H1 (cell line): ENCODE measurements around the gene ADCY1. TPM values are rescaled to one million over a fixed set of nuclear protein-coding genes. Genes with fewer than 3 reads are reported as not detected.

ENCODE experiments used
- CBX5 ChIP-seq: fragments of 300-800, 300-1000 bp; sonication (generic); IDR thresholded peaks from 2 replicates; pipeline ENCODE4 v1.7.1; 2016; ENCODE audit warnings: antibody characterized with exemption, low read length, low read depth
- CREB1 ChIP-seq: IDR thresholded peaks from 2 replicates; pipeline ENCODE4 v1.6.1; 2012; ENCODE audit warnings: inconsistent platforms
- GABPA ChIP-seq: IDR thresholded peaks from 2 replicates; pipeline ENCODE4 v1.6.1; 2011; ENCODE audit warnings: mild to moderate bottlenecking, low read length, moderate library complexity, borderline replicate concordance; ENCODE audit not compliant: insufficient read depth
- HDAC6 ChIP-seq: IDR thresholded peaks from one replicate; pipeline ENCODE4 v1.7.1; 2012; ENCODE audit warnings: low read depth, mild to moderate bottlenecking, inconsistent platforms, low read length, moderate library complexity
- RAD21 ChIP-seq, 2 experiments: IDR thresholded peaks in 1 of 2; conservative IDR thresholded peaks in 1 of 2; 2 replicates each; pipeline ENCODE4 v1.6.1; 2011; ENCODE audit warnings: low read depth in 2 of 2, low read length in 2 of 2, improper control_type of control experiment in 1 of 2, inconsistent platforms in 1 of 2, mild to moderate bottlenecking in 1 of 2, moderate library complexity in 1 of 2
- RBBP5 ChIP-seq: IDR thresholded peaks from 2 replicates; pipeline ENCODE4 v1.7.1; 2012; ENCODE audit warnings: low read depth, mild to moderate bottlenecking, inconsistent platforms, low read length, moderate library complexity, borderline replicate concordance
- SIN3A ChIP-seq, 2 experiments: IDR thresholded peaks in 1 of 2; conservative IDR thresholded peaks in 1 of 2; 2 replicates each; pipeline ENCODE4 v1.6.1; 2011 to 2012; ENCODE audit warnings: low read length in 2 of 2, improper control_type of control experiment in 1 of 2, low read depth in 1 of 2, mild to moderate bottlenecking in 1 of 2
- SIRT6 ChIP-seq: IDR thresholded peaks from one replicate; pipeline ENCODE4 v1.7.1; 2012; ENCODE audit warnings: low read length, inconsistent platforms
- YY1 ChIP-seq: IDR thresholded peaks from 2 replicates; pipeline ENCODE4 v1.6.1; 2011; ENCODE audit warnings: low read depth, mild to moderate bottlenecking, low read length
- polyA plus RNA-seq, 7 experiments: library from polyadenylated mRNA; depleted of rRNA in 3 of 7; stranded (reverse) in 5 of 7; unstranded in 2 of 7; fragments of >200 nt in 5 of 7; fragments of 200-250 nt in 2 of 7; gene quantifications; 1 replicate in 5 of 7; 2 replicates in 1 of 7; 4 replicates in 1 of 7; pipeline versions ENCODE4 v1.2.1 to v1.2.3, GENCODE V29; 2011 to 2013; ENCODE audit warnings: missing spikeins in 2 of 7, mixed read lengths in 2 of 7
- total RNA-seq: library from RNA; stranded (reverse); fragmentation: NEBNext Ultra II Directional; extraction: Animal tissue kit (Norgen Biotek cat#: 25700); gene quantifications from 2 replicates; pipeline ENCODE4 v1.2.1, GENCODE V29; 2021
- TF ChIP-seq, protein P1 (sequence below): IDR thresholded peaks from 2 replicates; pipeline ENCODE4 v1.6.1; 2011; ENCODE audit warnings: low read length, improper control_type of control experiment
- TF ChIP-seq, protein P2 (sequence below): IDR thresholded peaks from 2 replicates; pipeline ENCODE4 v1.6.1; 2012; ENCODE audit warnings: inconsistent platforms

ADCY1 gene
- total and polyA plus RNA-seq, 2 of the 8 experiments (the other 6 are each of a cell fraction or from before 2014, with no cell fraction given) = 7.9 to 26.9 TPM

DNA sequence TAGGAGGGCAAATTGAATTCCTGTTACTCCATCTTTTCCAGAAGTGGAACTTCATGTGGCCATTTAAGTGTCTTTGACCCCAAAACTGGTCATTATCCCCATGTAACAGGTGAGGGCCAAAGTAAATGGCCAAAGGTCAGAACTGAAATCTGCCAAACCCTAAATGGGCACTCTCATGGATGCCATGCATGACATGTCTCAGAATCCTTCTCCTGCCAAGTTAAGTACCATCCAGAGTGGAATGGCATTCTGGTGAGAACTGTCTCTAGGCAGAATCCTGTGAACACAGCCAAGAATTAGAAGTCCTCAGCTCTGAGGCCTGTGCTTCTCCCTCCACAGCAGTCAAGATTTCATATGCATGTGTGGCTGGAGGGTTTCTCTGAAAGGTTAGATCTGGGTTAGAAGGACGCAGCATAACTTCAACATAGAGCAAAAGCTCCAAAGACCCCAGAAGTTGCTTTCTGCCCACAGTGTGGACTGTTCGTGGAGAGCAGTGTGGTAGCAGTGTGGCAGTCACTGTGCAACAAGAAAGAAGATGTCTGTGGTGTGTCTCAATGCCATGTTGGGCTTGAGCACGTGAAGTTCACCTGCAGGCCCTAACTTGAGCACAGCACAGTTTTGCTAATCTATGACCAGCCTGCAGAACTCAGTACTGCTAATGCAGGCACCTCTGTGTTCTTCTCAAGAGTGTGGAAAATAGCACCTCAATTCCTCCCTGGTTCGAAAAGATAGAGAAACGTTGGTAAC is 121.3 kb downstream of the ADCY1 start (continued):
- TF ChIP-seq, protein P1, sequence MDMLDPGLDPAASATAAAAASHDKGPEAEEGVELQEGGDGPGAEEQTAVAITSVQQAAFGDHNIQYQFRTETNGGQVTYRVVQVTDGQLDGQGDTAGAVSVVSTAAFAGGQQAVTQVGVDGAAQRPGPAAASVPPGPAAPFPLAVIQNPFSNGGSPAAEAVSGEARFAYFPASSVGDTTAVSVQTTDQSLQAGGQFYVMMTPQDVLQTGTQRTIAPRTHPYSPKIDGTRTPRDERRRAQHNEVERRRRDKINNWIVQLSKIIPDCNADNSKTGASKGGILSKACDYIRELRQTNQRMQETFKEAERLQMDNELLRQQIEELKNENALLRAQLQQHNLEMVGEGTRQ = no peak
- TF ChIP-seq CREB1 (no peak), RBBP5 (no peak), GABPA (no peak), CBX5 (no peak), RAD21 (IDR thresholded peaks at IDR 0.05 in 1 of 2, conservative IDR thresholded peaks at IDR 0.05 in 1 of 2; ENCODE audit: low read depth in 2 of 2, low read length in 2 of 2) (no peak), SIN3A (conservative IDR thresholded peaks at IDR 0.05 in 1 of 2, IDR thresholded peaks at IDR 0.05 in 1 of 2; ENCODE audit: low read depth in 1 of 2, low read length in 2 of 2) (no peak), HDAC6 (no peak), SIRT6 (no peak), YY1 (no peak)
- TF ChIP-seq, protein P2, sequence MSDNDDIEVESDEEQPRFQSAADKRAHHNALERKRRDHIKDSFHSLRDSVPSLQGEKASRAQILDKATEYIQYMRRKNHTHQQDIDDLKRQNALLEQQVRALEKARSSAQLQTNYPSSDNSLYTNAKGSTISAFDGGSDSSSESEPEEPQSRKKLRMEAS = no peak
